Activated naive CD4-positive, alpha-beta T cell treated with anti-CD3 and anti-CD28 coated beads, Interleukin-2, amount 10 ng/mL, durations not matched to agents 5 hours and 36 hours (primary cell): ENCODE measurements around the gene PDZRN3. TPM values are rescaled to one million over a fixed set of nuclear protein-coding genes. Genes with fewer than 3 reads are reported as not detected.

ENCODE experiments used
- total RNA-seq, 2 experiments: library from RNA; stranded (reverse); gene quantifications; one replicate each; pipeline ENCODE4 v1.2.3, GENCODE V29; 2021

The PDZRN3 gene
- not detected for total RNA-seq

GRCh38 chr3:73624821-73625665, at the start of gene PDZRN3:
PDZRN3 (minus strand) TSS chr3:73624941.

